ENCODE data around the gene BCAM. TPM values are rescaled to one million over a fixed set of nuclear protein-coding genes. Genes with fewer than 3 reads are reported as not detected.

Gene BCAM
- total and polyA plus RNA-seq, 7 donors, result 12.5 to 44.9 (median 20.0) TPM

DNA sequence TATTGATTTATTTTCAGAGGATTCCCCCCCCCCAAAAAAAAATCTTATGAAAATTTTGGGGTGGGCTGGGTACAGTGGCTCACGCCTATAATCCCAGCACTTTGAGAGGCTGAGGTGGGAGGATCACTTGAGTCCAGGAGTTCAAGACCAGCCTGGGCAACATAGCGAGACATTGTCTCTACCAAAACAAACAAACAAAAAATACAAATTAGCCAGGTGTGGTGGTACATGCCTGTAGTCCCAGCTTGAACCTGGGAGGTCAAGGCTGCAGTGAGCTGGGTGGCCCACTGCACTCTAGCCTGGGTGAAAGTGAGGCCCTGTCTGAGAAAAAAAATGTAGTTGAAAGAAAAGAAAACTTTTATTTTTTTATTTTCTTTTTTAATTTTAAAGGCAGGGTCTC, 55.1 kb downstream of the BCAM start:
- Histone ChIP-seq H3K27me3 (ENCODE audit: insufficient read depth in 3 of 3, low read length in 2 of 3) (no peaks in the 10 kb centered on the region), H3K36me3 (ENCODE audit: insufficient read depth in 1 of 2, low read depth in 1 of 2) (peaks cover 0 to 13% of the 10 kb centered on the region in 2 donors), H3K4me1 (no peaks in the 10 kb centered on the region), H3K9me3 (no peaks in the 10 kb centered on the region), H3K27ac (no peak overlapping the region), H3K4me3 (no peak overlapping the region)
- intact Hi-C loops (cut with DNase I), result no loop called here
- TF ChIP-seq, protein P1, sequence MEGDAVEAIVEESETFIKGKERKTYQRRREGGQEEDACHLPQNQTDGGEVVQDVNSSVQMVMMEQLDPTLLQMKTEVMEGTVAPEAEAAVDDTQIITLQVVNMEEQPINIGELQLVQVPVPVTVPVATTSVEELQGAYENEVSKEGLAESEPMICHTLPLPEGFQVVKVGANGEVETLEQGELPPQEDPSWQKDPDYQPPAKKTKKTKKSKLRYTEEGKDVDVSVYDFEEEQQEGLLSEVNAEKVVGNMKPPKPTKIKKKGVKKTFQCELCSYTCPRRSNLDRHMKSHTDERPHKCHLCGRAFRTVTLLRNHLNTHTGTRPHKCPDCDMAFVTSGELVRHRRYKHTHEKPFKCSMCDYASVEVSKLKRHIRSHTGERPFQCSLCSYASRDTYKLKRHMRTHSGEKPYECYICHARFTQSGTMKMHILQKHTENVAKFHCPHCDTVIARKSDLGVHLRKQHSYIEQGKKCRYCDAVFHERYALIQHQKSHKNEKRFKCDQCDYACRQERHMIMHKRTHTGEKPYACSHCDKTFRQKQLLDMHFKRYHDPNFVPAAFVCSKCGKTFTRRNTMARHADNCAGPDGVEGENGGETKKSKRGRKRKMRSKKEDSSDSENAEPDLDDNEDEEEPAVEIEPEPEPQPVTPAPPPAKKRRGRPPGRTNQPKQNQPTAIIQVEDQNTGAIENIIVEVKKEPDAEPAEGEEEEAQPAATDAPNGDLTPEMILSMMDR (IDR thresholded peaks at IDR 0.05), result no peak
- DNase-seq, result no peak
- WGBS, 3 donors, result 98 to 100% (median 99%) methylated on average over 2 of the region's 2 CpGs
- no peak for ATAC-seq

DNA sequence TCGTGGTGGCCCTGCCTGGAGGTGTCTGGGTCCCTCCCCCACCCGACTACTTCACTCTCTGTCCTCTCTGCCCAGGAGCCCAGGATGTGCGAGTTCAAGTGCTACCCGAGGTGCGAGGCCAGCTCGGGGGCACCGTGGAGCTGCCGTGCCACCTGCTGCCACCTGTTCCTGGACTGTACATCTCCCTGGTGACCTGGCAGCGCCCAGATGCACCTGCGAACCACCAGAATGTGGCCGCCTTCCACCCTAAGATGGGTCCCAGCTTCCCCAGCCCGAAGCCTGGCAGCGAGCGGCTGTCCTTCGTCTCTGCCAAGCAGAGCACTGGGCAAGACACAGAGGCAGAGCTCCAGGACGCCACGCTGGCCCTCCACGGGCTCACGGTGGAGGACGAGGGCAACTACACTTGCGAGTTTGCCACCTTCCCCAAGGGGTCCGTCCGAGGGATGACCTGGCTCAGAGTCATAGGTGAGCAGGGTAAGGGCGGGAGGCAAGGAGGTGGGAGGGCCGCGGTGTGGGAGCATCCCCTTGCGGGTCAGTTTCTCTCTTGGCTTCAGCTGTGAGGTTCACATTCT, 56.4 kb downstream of the BCAM start:
- H3K4me1 ChIP-seq, result no peaks in the 10 kb centered on the region
- TF ChIP-seq, protein P1 (IDR thresholded peaks at IDR 0.05), result no peak
- intact Hi-C loops (cut with DNase I), result no loop called here
- H3K36me3 ChIP-seq (ENCODE audit: insufficient read depth in 1 of 2, low read depth in 1 of 2), result peaks cover 0 to 13% of the 10 kb centered on the region in 2 donors
- no peak for ATAC-seq
- DNase-seq, result no peak
- no peak overlapping the region for H3K4me3 ChIP-seq
- H3K9me3 ChIP-seq, result no peaks in the 10 kb centered on the region
- no peak overlapping the region for H3K27ac ChIP-seq
- H3K27me3 ChIP-seq (ENCODE audit: insufficient read depth in 3 of 3, low read length in 2 of 3), result no peaks in the 10 kb centered on the region
- WGBS, 3 donors, result 70% methylated on average over 27 of the region's 27 CpGs

DNA sequence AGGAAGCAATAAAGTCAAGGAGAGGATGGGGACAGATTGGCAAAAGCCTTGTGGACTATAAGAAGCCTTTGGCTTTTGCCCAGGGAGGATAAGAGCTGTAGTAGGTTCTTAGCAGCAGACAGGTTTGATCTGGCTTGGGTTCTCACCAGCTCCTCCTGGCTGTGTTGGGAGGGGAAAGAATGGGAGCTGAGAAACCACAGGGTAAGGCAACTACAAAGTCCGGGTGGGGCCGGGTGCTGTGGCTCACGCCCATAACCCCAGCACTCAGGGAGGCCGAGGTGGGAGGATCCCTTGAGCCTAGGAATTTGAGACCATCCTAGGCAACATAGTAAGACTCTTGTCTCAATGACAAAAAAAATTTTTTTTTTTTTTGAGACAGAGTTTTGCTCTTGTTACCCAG, 57.8 kb downstream of the BCAM start:
- DNase-seq (no peak), ATAC-seq (no peak)
- TF ChIP-seq, protein P1 (IDR thresholded peaks at IDR 0.05), result no peak
- H3K9me3 ChIP-seq, result no peaks in the 10 kb centered on the region
- 87 to 91% (median 91%) methylated on average over 4 of the region's 4 CpGs for whole genome bisulfite sequencing, 3 donors
- H3K4me1 ChIP-seq, result no peaks in the 10 kb centered on the region
- H3K4me3 ChIP-seq, result no peak overlapping the region
- H3K27ac ChIP-seq, result no peak overlapping the region
- intact Hi-C loops (cut with DNase I), result no loop called here
- H3K36me3 ChIP-seq (ENCODE audit: insufficient read depth in 1 of 2, low read depth in 1 of 2), result peaks cover 0 to 17% of the 10 kb centered on the region in 2 donors
- no peaks in the 10 kb centered on the region for H3K27me3 ChIP-seq (ENCODE audit: insufficient read depth in 3 of 3, low read length in 2 of 3)

DNA sequence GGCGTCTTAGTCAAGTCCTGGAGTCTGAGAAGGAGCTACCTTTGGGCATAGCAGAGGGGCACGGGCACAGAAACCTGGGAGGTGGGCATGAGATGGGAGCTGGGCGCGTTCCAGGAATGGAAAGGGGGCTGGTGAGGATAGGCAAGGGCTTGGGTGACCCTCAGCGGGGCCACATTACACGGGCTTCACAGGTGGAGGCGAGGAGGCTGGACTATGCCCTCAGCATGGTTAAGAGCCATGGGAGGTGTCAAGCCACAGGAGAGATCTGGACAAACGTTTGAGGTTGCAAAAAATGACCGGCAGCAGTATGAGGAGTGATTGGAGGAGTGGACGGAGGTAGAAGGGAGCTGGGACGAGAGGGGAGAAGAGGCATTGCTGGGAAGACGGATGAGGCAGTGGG, 58.7 kb downstream of the BCAM start:
- TF ChIP-seq, protein P1 (IDR thresholded peaks at IDR 0.05), result no peak
- ATAC-seq, result no peak
- DNase-seq, result no peak
- no peaks in the 10 kb centered on the region for H3K4me1 ChIP-seq
- intact Hi-C loops (cut with DNase I), result no loop called here
- no peaks in the 10 kb centered on the region for H3K27me3 ChIP-seq (ENCODE audit: insufficient read depth in 3 of 3, low read length in 2 of 3)
- H3K9me3 ChIP-seq, result no peaks in the 10 kb centered on the region
- H3K27ac ChIP-seq, result no peak overlapping the region
- H3K36me3 ChIP-seq (ENCODE audit: insufficient read depth in 1 of 2, low read depth in 1 of 2), result peaks cover 0 to 26% of the 10 kb centered on the region in 2 donors
- 87 to 93% (median 89%) methylated on average over 12 of the region's 12 CpGs for WGBS, 3 donors
- no peak overlapping the region for H3K4me3 ChIP-seq
